ENCODE data around the gene ZNF473. TPM values are rescaled to one million over a fixed set of nuclear protein-coding genes. Genes with fewer than 3 reads are reported as not detected.

The ZNF473 gene
- total RNA-seq, 1 donor from 2014 or later, result 10.2 TPM

DNA sequence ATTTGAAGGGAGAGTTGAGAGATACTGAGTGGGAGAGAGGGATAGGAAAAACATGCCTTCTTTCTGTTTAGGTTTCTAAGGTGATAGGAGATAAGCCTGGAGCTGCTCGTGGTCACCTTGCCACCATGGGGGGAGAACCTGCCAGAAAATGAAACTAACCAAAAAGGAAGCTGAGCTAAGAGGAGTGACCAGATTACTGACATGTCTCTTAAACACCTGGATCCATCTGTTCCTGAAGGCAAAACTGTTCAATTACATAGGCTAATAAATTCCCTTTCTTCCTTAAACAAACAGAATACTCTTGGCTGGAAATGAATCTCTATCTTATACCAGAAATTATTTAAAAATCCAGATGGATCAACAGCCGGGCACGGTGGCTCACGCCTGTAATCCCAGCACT is 27.3 kb downstream of the ZNF473 start:
- TF ChIP-seq, protein P1, sequence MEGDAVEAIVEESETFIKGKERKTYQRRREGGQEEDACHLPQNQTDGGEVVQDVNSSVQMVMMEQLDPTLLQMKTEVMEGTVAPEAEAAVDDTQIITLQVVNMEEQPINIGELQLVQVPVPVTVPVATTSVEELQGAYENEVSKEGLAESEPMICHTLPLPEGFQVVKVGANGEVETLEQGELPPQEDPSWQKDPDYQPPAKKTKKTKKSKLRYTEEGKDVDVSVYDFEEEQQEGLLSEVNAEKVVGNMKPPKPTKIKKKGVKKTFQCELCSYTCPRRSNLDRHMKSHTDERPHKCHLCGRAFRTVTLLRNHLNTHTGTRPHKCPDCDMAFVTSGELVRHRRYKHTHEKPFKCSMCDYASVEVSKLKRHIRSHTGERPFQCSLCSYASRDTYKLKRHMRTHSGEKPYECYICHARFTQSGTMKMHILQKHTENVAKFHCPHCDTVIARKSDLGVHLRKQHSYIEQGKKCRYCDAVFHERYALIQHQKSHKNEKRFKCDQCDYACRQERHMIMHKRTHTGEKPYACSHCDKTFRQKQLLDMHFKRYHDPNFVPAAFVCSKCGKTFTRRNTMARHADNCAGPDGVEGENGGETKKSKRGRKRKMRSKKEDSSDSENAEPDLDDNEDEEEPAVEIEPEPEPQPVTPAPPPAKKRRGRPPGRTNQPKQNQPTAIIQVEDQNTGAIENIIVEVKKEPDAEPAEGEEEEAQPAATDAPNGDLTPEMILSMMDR (IDR thresholded peaks at IDR 0.05; ENCODE audit: insufficient read depth, low read length, poor library complexity, severe bottlenecking), result no peak
- H3K4me3 ChIP-seq (ENCODE audit: low read depth, low read length), result no peak overlapping the region

DNA sequence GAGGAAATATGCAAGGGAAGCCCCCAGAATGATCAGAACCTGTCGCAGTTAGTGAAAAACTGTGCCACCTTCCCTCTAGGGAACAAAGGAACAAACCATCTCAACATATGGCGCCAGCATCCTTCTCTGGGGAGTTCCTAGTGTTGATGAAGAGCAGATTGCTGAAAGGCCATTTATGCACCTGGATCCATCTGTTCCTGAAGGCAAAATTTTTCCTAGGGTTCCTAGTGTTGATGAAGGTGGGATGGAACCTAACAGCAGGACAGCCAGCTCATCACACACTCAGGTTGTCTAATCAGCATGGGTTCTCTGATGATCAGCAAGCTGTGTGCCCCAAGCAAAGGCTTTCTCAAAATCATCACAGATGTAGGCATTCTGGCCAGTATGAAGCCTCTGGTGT is 32.6 kb downstream of the ZNF473 start:
- Histone ChIP-seq H3K4me3 (ENCODE audit: low read depth, low read length) (no peak overlapping the region), H3K27me3 (ENCODE audit: control insufficient read depth, insufficient read depth, low read length) (no peaks in the 10 kb centered on the region), H3K36me3 (ENCODE audit: control insufficient read depth, insufficient read depth, low read length) (no peaks in the 10 kb centered on the region)
- TF ChIP-seq, protein P1 (IDR thresholded peaks at IDR 0.05; ENCODE audit: insufficient read depth, low read length, poor library complexity, severe bottlenecking), result no peak
- no peak for DNase-seq (ENCODE audit: low read depth)

More for the DNA sequence above, 27.3 kb downstream of the ZNF473 start:
- no peak for DNase-seq (ENCODE audit: low read depth)
- Histone ChIP-seq H3K36me3 (ENCODE audit: control insufficient read depth, insufficient read depth, low read length) (no peaks in the 10 kb centered on the region), H3K27me3 (ENCODE audit: control insufficient read depth, insufficient read depth, low read length) (peaks cover 2% of the 10 kb centered on the region)

DNA sequence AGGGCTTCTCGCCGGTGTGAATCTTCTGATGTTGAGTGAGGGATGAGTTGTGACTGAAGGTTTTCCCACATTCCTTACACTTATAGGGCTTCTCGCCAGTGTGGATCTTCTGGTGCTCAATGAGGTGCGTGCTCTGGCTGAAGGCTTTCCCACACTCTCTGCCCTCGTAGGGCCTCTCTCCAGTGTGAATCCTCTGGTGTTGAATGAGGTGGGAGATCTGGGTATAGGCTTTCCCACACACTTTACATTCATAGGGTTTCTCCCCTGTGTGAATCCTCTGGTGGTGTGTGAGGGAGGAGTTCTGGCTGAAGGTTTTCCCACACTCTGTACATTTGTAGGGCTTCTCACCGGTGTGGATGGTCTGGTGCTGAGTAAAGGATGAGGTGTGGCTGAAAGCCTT is 33.2 kb downstream of the ZNF473 start:
- TF ChIP-seq, protein P1 (IDR thresholded peaks at IDR 0.05; ENCODE audit: insufficient read depth, low read length, poor library complexity, severe bottlenecking), result no peak
- H3K36me3 ChIP-seq (ENCODE audit: control insufficient read depth, insufficient read depth, low read length), result no peaks in the 10 kb centered on the region
- no peak for DNase-seq (ENCODE audit: low read depth)
- H3K27me3 ChIP-seq (ENCODE audit: control insufficient read depth, insufficient read depth, low read length), result no peaks in the 10 kb centered on the region
- H3K4me3 ChIP-seq (ENCODE audit: low read depth, low read length), result no peak overlapping the region

DNA sequence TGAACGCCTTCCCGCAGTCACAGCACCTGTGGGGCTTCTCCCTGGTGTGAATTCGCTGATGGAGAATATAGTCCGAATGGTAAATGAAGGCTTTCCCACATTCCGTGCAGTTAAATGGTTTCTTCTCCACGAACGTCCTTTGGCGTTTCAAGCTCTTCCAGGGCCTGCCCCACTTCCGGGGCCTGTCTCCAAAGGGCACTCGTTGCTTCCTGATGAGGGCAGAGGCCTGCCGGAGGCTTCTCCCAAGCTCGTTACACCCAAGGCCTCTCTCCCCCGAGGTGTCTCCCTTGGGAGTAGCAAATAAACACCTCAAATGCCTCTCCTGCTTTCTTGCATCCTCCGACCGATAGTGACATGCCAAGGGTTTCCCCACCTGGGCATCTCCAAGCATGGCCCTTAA is 34.3 kb downstream of the ZNF473 start:
- TF ChIP-seq, protein P1 (IDR thresholded peaks at IDR 0.05; ENCODE audit: insufficient read depth, low read length, poor library complexity, severe bottlenecking), result no peak
- H3K27me3 ChIP-seq (ENCODE audit: control insufficient read depth, insufficient read depth, low read length), result no peaks in the 10 kb centered on the region
- H3K36me3 ChIP-seq (ENCODE audit: control insufficient read depth, insufficient read depth, low read length), result no peaks in the 10 kb centered on the region
- no peak overlapping the region for H3K4me3 ChIP-seq (ENCODE audit: low read depth, low read length)
- DNase-seq (ENCODE audit: low read depth), result no peak

DNA sequence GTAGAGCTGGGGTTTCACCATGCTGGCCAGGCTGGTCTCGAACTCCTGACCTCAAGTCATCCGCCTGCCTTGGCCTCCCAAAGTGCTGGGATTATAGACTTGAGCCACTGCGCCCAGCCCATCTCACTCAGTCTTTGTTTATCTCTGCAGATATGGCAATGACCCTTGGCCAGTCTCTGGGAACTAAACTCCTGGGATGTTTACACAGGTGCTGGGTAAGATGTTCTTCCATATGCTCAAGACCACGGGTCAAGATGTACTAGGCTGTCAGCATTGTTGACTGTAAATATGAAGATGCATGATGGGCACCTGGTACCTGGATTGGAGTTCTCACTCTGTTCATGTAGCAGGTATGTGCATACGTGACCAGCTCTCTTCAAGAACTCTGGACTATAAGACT is 35.8 kb downstream of the ZNF473 start:
- no peak for DNase-seq (ENCODE audit: low read depth)
- TF ChIP-seq, protein P1 (IDR thresholded peaks at IDR 0.05; ENCODE audit: insufficient read depth, low read length, poor library complexity, severe bottlenecking), result no peak
- Histone ChIP-seq H3K36me3 (ENCODE audit: control insufficient read depth, insufficient read depth, low read length) (no peaks in the 10 kb centered on the region), H3K27me3 (ENCODE audit: control insufficient read depth, insufficient read depth, low read length) (no peaks in the 10 kb centered on the region), H3K4me3 (ENCODE audit: low read depth, low read length) (no peak overlapping the region)

DNA sequence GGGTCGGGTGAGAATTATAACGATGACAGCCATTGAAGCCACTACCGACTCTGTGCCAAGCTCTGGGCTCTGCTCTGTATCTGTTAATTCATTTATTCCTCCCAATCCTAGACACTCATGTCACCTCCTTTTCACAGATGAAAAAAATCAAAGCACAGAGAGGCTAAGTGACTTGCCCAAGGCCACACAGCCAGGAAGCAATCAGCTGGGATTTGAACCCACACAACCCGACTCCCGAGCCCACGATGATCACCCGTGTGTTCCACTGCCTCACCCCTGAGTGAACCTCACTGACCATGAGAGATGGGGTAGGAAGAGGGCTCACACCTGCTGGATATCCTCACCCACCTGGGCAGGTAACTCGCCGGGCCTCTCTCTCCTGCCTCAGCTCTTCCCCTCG is 40.1 kb downstream of the ZNF473 start:
- no peak overlapping the region for H3K4me3 ChIP-seq (ENCODE audit: low read depth, low read length)
- H3K27me3 ChIP-seq (ENCODE audit: control insufficient read depth, insufficient read depth, low read length), result no peaks in the 10 kb centered on the region
- TF ChIP-seq, protein P1 (IDR thresholded peaks at IDR 0.05; ENCODE audit: insufficient read depth, low read length, poor library complexity, severe bottlenecking), result no peak
- no peak for DNase-seq (ENCODE audit: low read depth)
- no peaks in the 10 kb centered on the region for H3K36me3 ChIP-seq (ENCODE audit: control insufficient read depth, insufficient read depth, low read length)

All from kidney epithelial cell (primary cell).